Measurements from ENCODE around the gene RDH13.

- TF ChIP-seq REST (IDR thresholded peaks at IDR 0.05; ENCODE audit: low read depth, low read length) (no peak), CEBPZ (IDR thresholded peaks at IDR 0.05; ENCODE audit: low read depth, low read length) (no peak), POLR2A (IDR thresholded peaks at IDR 0.05; ENCODE audit: low read depth, low read length) (no peak), EZH2 (IDR thresholded peaks at IDR 0.05; ENCODE audit: borderline replicate concordance, control insufficient read depth, low read depth, low read length) (no peak), YY1 (IDR thresholded peaks at IDR 0.05; ENCODE audit: low read depth, low read length) (no peak), ZBTB33 (IDR thresholded peaks at IDR 0.05) (no peak), ETV6 (conservative IDR thresholded peaks at IDR 0.05 in 1 of 2, IDR thresholded peaks at IDR 0.05 in 1 of 2; ENCODE audit: borderline replicate concordance in 1 of 2, low read depth in 1 of 2) (no peak), NRF1 (conservative IDR thresholded peaks at IDR 0.05; ENCODE audit: low read depth, low read length) (no peak), EP300 (IDR thresholded peaks at IDR 0.05; ENCODE audit: borderline replicate concordance in 1 of 2, control insufficient read depth in 1 of 2, low read depth in 2 of 2, low read length in 2 of 2) (no peak)
- TF ChIP-seq, protein P1, sequence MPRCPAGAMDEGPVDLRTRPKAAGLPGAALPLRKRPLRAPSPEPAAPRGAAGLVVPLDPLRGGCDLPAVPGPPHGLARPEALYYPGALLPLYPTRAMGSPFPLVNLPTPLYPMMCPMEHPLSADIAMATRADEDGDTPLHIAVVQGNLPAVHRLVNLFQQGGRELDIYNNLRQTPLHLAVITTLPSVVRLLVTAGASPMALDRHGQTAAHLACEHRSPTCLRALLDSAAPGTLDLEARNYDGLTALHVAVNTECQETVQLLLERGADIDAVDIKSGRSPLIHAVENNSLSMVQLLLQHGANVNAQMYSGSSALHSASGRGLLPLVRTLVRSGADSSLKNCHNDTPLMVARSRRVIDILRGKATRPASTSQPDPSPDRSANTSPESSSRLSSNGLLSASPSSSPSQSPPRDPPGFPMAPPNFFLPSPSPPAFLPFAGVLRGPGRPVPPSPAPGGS (IDR thresholded peaks at IDR 0.05; ENCODE audit: borderline replicate concordance, insufficient read depth, low read depth, low read length, poor library complexity, severe bottlenecking), result no peak
- TF ChIP-seq, protein P2, sequence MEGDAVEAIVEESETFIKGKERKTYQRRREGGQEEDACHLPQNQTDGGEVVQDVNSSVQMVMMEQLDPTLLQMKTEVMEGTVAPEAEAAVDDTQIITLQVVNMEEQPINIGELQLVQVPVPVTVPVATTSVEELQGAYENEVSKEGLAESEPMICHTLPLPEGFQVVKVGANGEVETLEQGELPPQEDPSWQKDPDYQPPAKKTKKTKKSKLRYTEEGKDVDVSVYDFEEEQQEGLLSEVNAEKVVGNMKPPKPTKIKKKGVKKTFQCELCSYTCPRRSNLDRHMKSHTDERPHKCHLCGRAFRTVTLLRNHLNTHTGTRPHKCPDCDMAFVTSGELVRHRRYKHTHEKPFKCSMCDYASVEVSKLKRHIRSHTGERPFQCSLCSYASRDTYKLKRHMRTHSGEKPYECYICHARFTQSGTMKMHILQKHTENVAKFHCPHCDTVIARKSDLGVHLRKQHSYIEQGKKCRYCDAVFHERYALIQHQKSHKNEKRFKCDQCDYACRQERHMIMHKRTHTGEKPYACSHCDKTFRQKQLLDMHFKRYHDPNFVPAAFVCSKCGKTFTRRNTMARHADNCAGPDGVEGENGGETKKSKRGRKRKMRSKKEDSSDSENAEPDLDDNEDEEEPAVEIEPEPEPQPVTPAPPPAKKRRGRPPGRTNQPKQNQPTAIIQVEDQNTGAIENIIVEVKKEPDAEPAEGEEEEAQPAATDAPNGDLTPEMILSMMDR (IDR thresholded peaks at IDR 0.05 in 2 of 3, conservative IDR thresholded peaks at IDR 0.05 in 1 of 3; ENCODE audit: control insufficient read depth in 2 of 3, extremely low read depth in 1 of 3, insufficient read depth in 1 of 3, low read depth in 3 of 3, low read length in 3 of 3), result no peak
Observed at GRCh38 chr19:55032170-55032800, 30.7 kb downstream of the RDH13 start.

All from GM12878 (cell line).